Upper lobe of left lung (tissue), 6 donors: Measurements from ENCODE around the gene HK2. TPM values are rescaled to one million over a fixed set of nuclear protein-coding genes. Genes with fewer than 3 reads are reported as not detected.
A peak's percentile ranks its signal among the peaks of the same experiment; 100 is the strongest.

ENCODE experiments used
- ATAC-seq, 2 donors: fragments of 200-7000 bp; cut with Tn5 transposase; one replicate each; pipeline ENCODE4 v1.9.1; 2022; ENCODE audit warnings: mild to moderate bottlenecking in 2 of 2, moderate library complexity in 2 of 2; ENCODE audit not compliant: low FRiP score in 2 of 2
- DNase-seq, 2 donors: peaks; one replicate each; pipeline ENCODE4 v3.0.0-alpha.2; 2019 to 2020
- H3K27ac ChIP-seq, 4 donors: fragments of 200-600 bp; sonication (generic); one replicate each; pipeline ENCODE4 v1.5.1; 2016 to 2019
- H3K27me3 ChIP-seq, 4 donors: fragments of 200-600 bp; sonication (generic); one replicate each; pipeline ENCODE4 v1.5.1; 2017 to 2019
- H3K36me3 ChIP-seq, 4 donors: fragments of 200-600 bp; sonication (generic); one replicate each; pipeline ENCODE4 v1.5.1; 2016 to 2019
- H3K4me1 ChIP-seq, 4 donors: fragments of 200-600 bp; sonication (generic); one replicate each; pipeline ENCODE4 v1.5.1; 2018 to 2019
- H3K4me3 ChIP-seq, 4 donors: fragments of 200-600 bp; sonication (generic); one replicate each; pipeline ENCODE4 v1.5.1; 2017 to 2019; ENCODE audit warnings: mild to moderate bottlenecking in 2 of 4, moderate library complexity in 1 of 4
- H3K9me3 ChIP-seq, 4 donors: fragments of 200-600 bp; sonication (generic); one replicate each; pipeline ENCODE4 v1.5.1; 2018 to 2019
- CTCF ChIP-seq, 6 experiments: fragments of 450-650 bp in 4 of 6; fragments of 200-600 bp in 2 of 6; sonication (generic) in 2 of 6; IDR thresholded peaks; one replicate each; pipeline ENCODE4 v1.5.1; 2016 to 2019; ENCODE audit warnings: antibody characterized with exemption in 6 of 6
- EP300 ChIP-seq, 4 donors: sonication (generic); formaldehyde crosslinking; IDR thresholded peaks; one replicate each; pipeline ENCODE4 v1.5.1; 2017; ENCODE audit warnings: antibody characterized with exemption in 4 of 4, control low read depth in 2 of 4
- POLR2A ChIP-seq, 4 donors: fragments of 450-650 bp; IDR thresholded peaks; one replicate each; pipeline ENCODE4 v1.5.1; 2016 to 2017; ENCODE audit warnings: antibody characterized with exemption in 4 of 4, mild to moderate bottlenecking in 2 of 4
- POLR2AphosphoS5 ChIP-seq, 2 donors: sonication (generic); formaldehyde crosslinking; IDR thresholded peaks; one replicate each; pipeline ENCODE4 v1.5.1; 2017; ENCODE audit warnings: antibody characterized with exemption in 2 of 2
- WGBS, 2 donors: methylation state at CpG; one replicate each; pipeline ENCODE4 v1.1.5; 2017 to 2018; 5-methylcytosine and 5-hydroxymethylcytosine counted together
- total RNA-seq, 6 donors: library from RNA; depleted of rRNA in 4 of 6; stranded (reverse); fragments of >200 nt in 4 of 6; gene quantifications; one replicate each; pipeline versions ENCODE4 v1.1.0 to v1.2.1, GENCODE V29; 2016 to 2021
- donor health status: DM: no; HTN: no; CAD: no; lungs with moderate emphysema.
- donor health status: DM: no; HTN: yes; CAD: no; lungs with severe emphysema.

HK2 gene
- total RNA-seq, 6 donors from 2014 or later, result 29.0 to 98.8 (median 39.7) TPM

GRCh38 chr2:74806920-74807319, 27.0 kb upstream of the HK2 start:
- 82 to 89% methylated on average over 6 of the region's 6 CpGs for WGBS, 2 donors
- TF ChIP-seq POLR2A (IDR thresholded peaks at IDR 0.05), result no peak
- no peak for TF ChIP-seq POLR2AphosphoS5 (IDR thresholded peaks at IDR 0.05)
- no peak for TF ChIP-seq CTCF (IDR thresholded peaks at IDR 0.05)
- no peak for TF ChIP-seq EP300 (IDR thresholded peaks at IDR 0.05)
- ATAC-seq (peak; percentile 26 to 72), DNase-seq (no peak)
- H3K27ac ChIP-seq, result no peak overlapping the region
- H3K4me1 ChIP-seq, result no peaks in the 10 kb centered on the region
- H3K9me3 ChIP-seq, result no peaks in the 10 kb centered on the region
- no peaks in the 10 kb centered on the region for H3K27me3 ChIP-seq
- no peak overlapping the region for H3K4me3 ChIP-seq
- H3K36me3 ChIP-seq, result no peaks in the 10 kb centered on the region

- ATAC-seq, result no peak
- DNase-seq, result no peak
- TF ChIP-seq POLR2A (IDR thresholded peaks at IDR 0.05), result no peak
- no peak for TF ChIP-seq EP300 (IDR thresholded peaks at IDR 0.05)
- no peak for TF ChIP-seq POLR2AphosphoS5 (IDR thresholded peaks at IDR 0.05)
- no peak for TF ChIP-seq CTCF (IDR thresholded peaks at IDR 0.05)
- H3K4me1 ChIP-seq, result peaks cover 0 to 7% (median 2%) of the 10 kb centered on the region in 4 donors
- no peaks in the 10 kb centered on the region for H3K9me3 ChIP-seq
- 52 to 68% methylated on average over 7 of the region's 7 CpGs for WGBS, 2 donors
- H3K4me3 ChIP-seq, result no peak overlapping the region
- no peak overlapping the region for H3K27ac ChIP-seq
- no peaks in the 10 kb centered on the region for H3K27me3 ChIP-seq
- H3K36me3 ChIP-seq, result no peaks in the 10 kb centered on the region
These were observed 20.9 kb upstream of the HK2 start for GRCh38 chr2:74812787-74813590.

GRCh38 chr2:74814102-74814501, 19.8 kb upstream of the HK2 start:
- no peak for DNase-seq
- Histone ChIP-seq H3K4me3 (no peak overlapping the region), H3K9me3 (no peaks in the 10 kb centered on the region), H3K36me3 (no peaks in the 10 kb centered on the region), H3K4me1 (peaks cover 0 to 7% (median 2%) of the 10 kb centered on the region in 4 donors), H3K27ac (no peak overlapping the region), H3K27me3 (no peaks in the 10 kb centered on the region)
- no peak for ATAC-seq
- WGBS, 2 donors, result 72 to 82% methylated on average over 2 of the region's 2 CpGs
- TF ChIP-seq EP300 (IDR thresholded peaks at IDR 0.05) (no peak), CTCF (IDR thresholded peaks at IDR 0.05) (no peak), POLR2A (IDR thresholded peaks at IDR 0.05) (no peak), POLR2AphosphoS5 (IDR thresholded peaks at IDR 0.05) (no peak)

GRCh38 chr2:74815941-74816340, 18.0 kb upstream of the HK2 start:
- WGBS, 2 donors, result 64 to 89% methylated on average over 1 of the region's 1 CpG
- Histone ChIP-seq H3K36me3 (no peaks in the 10 kb centered on the region), H3K27me3 (no peaks in the 10 kb centered on the region), H3K4me1 (peaks cover 0 to 7% (median 2%) of the 10 kb centered on the region in 4 donors), H3K4me3 (no peak overlapping the region), H3K27ac (no peak overlapping the region), H3K9me3 (no peaks in the 10 kb centered on the region)
- no peak for TF ChIP-seq POLR2AphosphoS5 (IDR thresholded peaks at IDR 0.05)
- TF ChIP-seq CTCF (IDR thresholded peaks at IDR 0.05), result no peak
- TF ChIP-seq EP300 (IDR thresholded peaks at IDR 0.05), result no peak
- no peak for TF ChIP-seq POLR2A (IDR thresholded peaks at IDR 0.05)
- DNase-seq (no peak), ATAC-seq (no peak)
